GM12878 (cell line): ENCODE data around the gene CUTA. TPM values are rescaled to one million over a fixed set of nuclear protein-coding genes. Genes with fewer than 3 reads are reported as not detected.
A peak's percentile ranks its signal among the peaks of the same experiment; 100 is the strongest.

ENCODE experiments used
- ATAC-seq: fragments of 200-7000 bp; cut with Tn5 transposase; 3 replicates; pipeline ENCODE4 v1.9.1; 2020; ENCODE audit warnings: mild to moderate bottlenecking, moderate library complexity
- BruUV-seq: library from RNA; stranded (reverse); fragments of 400-500 nt; replicated peaks from 2 replicates; lab custom pipeline; 2021; lab: Mats Ljungman, UMichigan
- CTCF ChIA-PET: fragments of 300-600 bp; sonication (Branson Sonifier 250); formaldehyde crosslinking; extraction: SDS; loops from one replicate; lab custom pipeline; 2021; ENCODE audit warnings: inconsistent platforms; lab: Yijun Ruan, JAX
- POLR2A ChIA-PET: fragments of 350-600 bp; formaldehyde crosslinking; extraction: SDS; loops from one replicate; lab custom pipeline; 2021; ENCODE audit warnings: inconsistent platforms; lab: Charles Lee
- RAD21 ChIA-PET: fragments of 300-600 bp; sonication (Branson Sonifier 250); formaldehyde crosslinking; loops from one replicate; lab custom pipeline; 2023; ENCODE audit warnings: antibody characterized with exemption; ENCODE audit not compliant: unreplicated experiment; lab: Charles Lee
- SMC1A ChIA-PET: fragments of 300-600 bp; sonication (Branson Sonifier 250); formaldehyde crosslinking; loops from one replicate; lab custom pipeline; 2023; ENCODE audit not compliant: unreplicated experiment, uncharacterized antibody; lab: Charles Lee
- DNase-seq: peaks from one replicate; pipeline ENCODE4 v3.0.0-alpha.2; 2011; ENCODE audit warnings: low read depth, low spot score
- FAIRE-seq: peaks from 3 replicates; lab custom pipeline; 2011; peaks lifted over from hg19 to GRCh38; lab: Jason Lieb, UNC
- H2AFZ ChIP-seq: 2 replicates; pipeline ENCODE4 v1.6.0; 2011; ENCODE audit warnings: low read depth, low read length, control low read depth; ENCODE audit not compliant: control insufficient read depth
- H3K27ac ChIP-seq: 2 replicates; pipeline ENCODE4 v1.5.1; 2011; ENCODE audit warnings: control low read depth; ENCODE audit not compliant: control insufficient read depth, insufficient read depth
- H3K27me3 ChIP-seq, 2 experiments: replicated peaks in 1 of 2; 2 replicates each; pipeline versions ENCODE4 v1.6.0 to v1.6.1; 2011; ENCODE audit warnings: low read length in 1 of 2; ENCODE audit not compliant: control insufficient read depth in 2 of 2, insufficient read depth in 2 of 2
- H3K36me3 ChIP-seq, 2 experiments: 2 replicates each; pipeline ENCODE4 v1.5.1; 2011; ENCODE audit warnings: low read length in 1 of 2; ENCODE audit not compliant: control insufficient read depth in 2 of 2, insufficient read depth in 2 of 2
- H3K4me1 ChIP-seq: 2 replicates; pipeline ENCODE4 v1.6.1; 2011; ENCODE audit warnings: mild to moderate bottlenecking, low read length, moderate library complexity, mixed read lengths; ENCODE audit not compliant: control insufficient read depth, insufficient read depth
- H3K4me2 ChIP-seq: 2 replicates; pipeline ENCODE4 v1.6.0; 2011; ENCODE audit warnings: control low read depth; ENCODE audit not compliant: control insufficient read depth, insufficient read depth
- H3K4me3 ChIP-seq: fragments of 200-600 bp; sonication (generic); 2 replicates; pipeline ENCODE4 v1.5.1; 2016
- H3K79me2 ChIP-seq: 2 replicates; pipeline ENCODE4 v1.6.0; 2011; ENCODE audit warnings: low read length; ENCODE audit not compliant: control insufficient read depth, insufficient read depth
- H3K9ac ChIP-seq: 2 replicates; pipeline ENCODE4 v1.8.0; 2011; ENCODE audit warnings: low read length, control low read depth, mixed read lengths; ENCODE audit not compliant: control insufficient read depth, insufficient read depth
- H3K9me3 ChIP-seq: replicated peaks from 3 replicates; pipeline ENCODE4 v1.5.1; 2011; ENCODE audit warnings: mild to moderate bottlenecking, low read length; ENCODE audit not compliant: control insufficient read depth, insufficient read depth
- H4K20me1 ChIP-seq: 2 replicates; pipeline ENCODE4 v1.6.0; 2011; ENCODE audit not compliant: control insufficient read depth, insufficient read depth
- ASH2L ChIP-seq: fragments of 300-600, 200-600 bp; sonication (generic); IDR thresholded peaks from 2 replicates; pipeline ENCODE4 v1.6.1; 2017; ENCODE audit warnings: low read depth, mild to moderate bottlenecking, borderline replicate concordance
- BHLHE40 ChIP-seq, 2 experiments: fragments of 450-650 bp in 1 of 2; IDR thresholded peaks; 2 replicates each; pipeline ENCODE4 v1.6.1; 2011 to 2017; ENCODE audit warnings: low read depth in 2 of 2, borderline replicate concordance in 1 of 2, improper control_type of control experiment in 1 of 2, low read length in 1 of 2, mild to moderate bottlenecking in 1 of 2
- BRCA1 ChIP-seq: IDR thresholded peaks from 2 replicates; pipeline ENCODE4 v1.6.1; 2011; ENCODE audit warnings: low read depth, low read length, improper control_type of control experiment
- CREM ChIP-seq: IDR thresholded peaks from 2 replicates; pipeline ENCODE4 v1.6.1; 2014; ENCODE audit warnings: antibody characterized with exemption, low read depth
- HCFC1 ChIP-seq: fragments of 150-350 bp; IDR thresholded peaks from 2 replicates; pipeline ENCODE4 v1.6.1; 2014; ENCODE audit warnings: low read length
- MLLT1 ChIP-seq: fragments of 450-650 bp; IDR thresholded peaks from 2 replicates; pipeline ENCODE4 v1.6.1; 2016; ENCODE audit warnings: mild to moderate bottlenecking
- NKRF ChIP-seq: fragments of 450-650 bp; conservative IDR thresholded peaks from 2 replicates; pipeline ENCODE4 v1.6.1; 2017; ENCODE audit warnings: mild to moderate bottlenecking, moderate library complexity
- POLR2AphosphoS5 ChIP-seq: IDR thresholded peaks from 2 replicates; pipeline ENCODE4 v1.6.1; 2011; ENCODE audit warnings: mild to moderate bottlenecking, low read length, inconsistent platforms
- RFX5 ChIP-seq: IDR thresholded peaks from 2 replicates; pipeline ENCODE4 v1.6.1; 2011; ENCODE audit warnings: low read depth, low read length, improper control_type of control experiment
- SP1 ChIP-seq: IDR thresholded peaks from one replicate; pipeline ENCODE4 v1.6.1; 2011; ENCODE audit warnings: low read depth, low read length
- YY1 ChIP-seq: IDR thresholded peaks from 2 replicates; pipeline ENCODE4 v1.6.1; 2011; ENCODE audit warnings: low read depth, mild to moderate bottlenecking, low read length
- ZBTB40 ChIP-seq: fragments of 450-650 bp; IDR thresholded peaks from 2 replicates; pipeline ENCODE4 v1.6.1; 2016; ENCODE audit warnings: mild to moderate bottlenecking, moderate library complexity, borderline replicate concordance
- WGBS: methylation state at CpG from one replicate; pipeline ENCODE4 v1.1.6; 2016; ENCODE audit warnings: low lambda C conversion rate; ENCODE audit not compliant: insufficient replicate concordance, insufficient coverage; ENCODE audit errors: missing lambda C conversion rate; 5-methylcytosine and 5-hydroxymethylcytosine counted together
- in situ Hi-C: fragments of 300-500 bp; cut with MboI; formaldehyde crosslinking; loops from 9 replicates; pipeline ENCODE4 v1.14.3; 2018; ENCODE audit warnings: mixed read lengths
- intact Hi-C: fragments of 100-400 bp; cut with micrococcal nuclease; formaldehyde crosslinking; loops from one replicate; pipeline ENCODE4 v1.14.2; 2022; ENCODE audit not compliant: unreplicated experiment
- polyA plus RNA-seq, 11 experiments: library from polyadenylated mRNA; depleted of rRNA in 4 of 11; unstranded in 6 of 11; stranded (reverse) in 5 of 11; fragments of >200 nt; fragmentation: Nextera tagmentation in 4 of 11; fragmentation: Illumina TruSeq in 1 of 11; extraction: Ambion mirVana in 4 of 11; extraction: Trizol in 1 of 11; gene quantifications; 1 replicate in 1 of 11; 2 replicates in 10 of 11; pipeline versions ENCODE4 v1.2.1 to v1.2.3, GENCODE V29; 2011 to 2016; ENCODE audit warnings: inconsistent platforms in 2 of 11, missing spikeins in 2 of 11, low read depth in 1 of 11
- total RNA-seq, 4 experiments: library from RNA; depleted of rRNA in 3 of 4; stranded (reverse); fragments of >200 nt in 3 of 4; fragmentation: Illumina TruSeq in 1 of 4; extraction: Trizol in 1 of 4; gene quantifications; 2 replicates each; pipeline versions ENCODE4 v1.2.1 to v1.2.3, GENCODE V29; 2013 to 2021

Gene CUTA
- total and polyA plus RNA-seq, 10 of the 15 experiments (the other 5 are each of a cell fraction or from before 2014, with no cell fraction given) = 102 to 293 (median 189) TPM

GRCh38 chr6:33430991-33431879 lies 13.3 kb upstream of the CUTA start:
- peak; percentile 85 for ATAC-seq
- H2AFZ ChIP-seq = no peak overlapping the region; the same call in 1 of the 2 replicates
- peak overlapping the region; percentile 36; the same call in 1 of the 2 replicates for H3K27ac ChIP-seq
- in situ Hi-C loops (no loop called here), intact Hi-C loops (no loop called here)
- peak; percentile 73 for FAIRE-seq
- H3K4me3 ChIP-seq = peak overlapping the region; percentile 80
- ChIA-PET SMC1A (interaction anchor here (0.6 to 1.7 kb wide), 15 partner anchors 12 to 160 kb away, joined by 3 to 8 read pairs (median 3); partner anchors contain the start of genes B3GALT4, RPS18, VPS52 and ZBTB22), RAD21 (interaction anchor here (0.6 to 2.6 kb wide), 9 partner anchors 13 to 189 kb away, joined by 3 to 10 read pairs (median 4); partner anchors contain the start of genes CUTA, ITPR3, PFDN6 and WDR46), POLR2A (interaction anchor here (0.6 to 1.8 kb wide), 12 partner anchors 11 to 1252 kb away, joined by 3 to 11 read pairs (median 3); partner anchors contain the start of genes BAK1, CUTA, RPS18 and SYNGAP1), CTCF (interaction anchor here (0.6 to 1.6 kb wide), 15 partner anchors 13 to 176 kb away, joined by 3 to 9 read pairs (median 3); partner anchors contain the start of genes CUTA and ZBTB9)
- H3K4me1 ChIP-seq = peaks cover 47% of the 10 kb centered on the region
- H3K9ac ChIP-seq = peak overlapping the region; percentile 35
- WGBS = 9% methylated on average over 10 of the region's 12 CpGs
- H3K9me3 ChIP-seq = no peaks in the 10 kb centered on the region
- no peak for DNase-seq
- H3K79me2 ChIP-seq = peaks cover 6% of the 10 kb centered on the region
- no peaks in the 10 kb centered on the region for H3K27me3 ChIP-seq
- peak overlapping the region; percentile 93 for H3K4me2 ChIP-seq
- H4K20me1 ChIP-seq = no peaks in the 10 kb centered on the region
- no peaks in the 10 kb centered on the region for H3K36me3 ChIP-seq
- BruUV-seq = no TSS peak
- TF ChIP-seq BHLHE40 (IDR thresholded peaks at IDR 0.05; ENCODE audit: borderline replicate concordance in 1 of 2, low read depth in 2 of 2, low read length in 1 of 2) (no peak), POLR2AphosphoS5 (no peak), NKRF (0 out of 2 replicates have a peak, but pooled peaks have one; percentile 34), SP1 (peak; percentile 59), HCFC1 (peak; percentile 28; the same call in 1 of the 2 replicates), MLLT1 (0 out of 2 replicates have a peak, but pooled peaks have one; percentile 21), ZBTB40 (peak; percentile 39; the same call in 1 of the 2 replicates), ASH2L (no peak), YY1 (peak; percentile 82), CREM (no peak), BRCA1 (no peak), RFX5 (0 out of 2 replicates have a peak, but pooled peaks have one; percentile 12)
